K562 (cell line): ENCODE measurements around the gene TOR1AIP2. TPM values are rescaled to one million over a fixed set of nuclear protein-coding genes. Genes with fewer than 3 reads are reported as not detected.

Experiments used
- ATAC-seq: fragments of 200-7000 bp; cut with Tn5 transposase; 3 replicates; pipeline ENCODE4 v1.9.1; 2020; ENCODE audit warnings: moderate library complexity
- BruUV-seq: library from RNA; stranded (reverse); fragments of 400-500 nt; replicated peaks from 2 replicates; lab custom pipeline; 2021; lab: Mats Ljungman, UMichigan
- CTCF ChIA-PET: fragments of 300-600 bp; formaldehyde crosslinking; extraction: SDS; loops from one replicate; lab custom pipeline; 2021; ENCODE audit warnings: low intra/inter-chr PET ratio; lab: Yijun Ruan, JAX
- POLR2A ChIA-PET: fragments of 300-600, 350-650 bp; sonication (Branson Sonifier 250); formaldehyde crosslinking; extraction: SDS; loops from one replicate; lab custom pipeline; 2021; ENCODE audit warnings: antibody characterized with exemption, inconsistent platforms; lab: Yijun Ruan, JAX
- DNase-seq, 4 experiments: peaks; one replicate each; pipeline versions ENCODE4 v3.0.0 to v3.0.0-alpha.2; 2011 to 2018; ENCODE audit warnings: low spot score in 3 of 4, mixed read lengths in 3 of 4; ENCODE audit errors: extremely low read depth in 1 of 4
- FAIRE-seq: peaks from 2 replicates; lab custom pipeline; 2011; peaks lifted over from hg19 to GRCh38; lab: Jason Lieb, UNC
- H2AFZ ChIP-seq: 2 replicates; pipeline ENCODE4 v1.6.0; 2011; ENCODE audit warnings: low read depth, low read length, control low read depth, inconsistent platforms
- H3K27ac ChIP-seq: fragments of 200-600 bp; 3 replicates; pipeline ENCODE4 v1.8.0; 2011; ENCODE audit warnings: low read depth, mild to moderate bottlenecking, control low read depth, inconsistent platforms, low read length, moderate library complexity, mixed read lengths; ENCODE audit errors: extremely low read depth
- H3K27me3 ChIP-seq, 2 experiments: fragments of 300-600 bp in 1 of 2; 2 replicates in 1 of 2; 3 replicates in 1 of 2; pipeline versions ENCODE4 v1.6.0 to v1.8.0; 2011; ENCODE audit warnings: inconsistent platforms in 2 of 2, low read length in 2 of 2, mild to moderate bottlenecking in 1 of 2, mixed read lengths in 1 of 2, moderate library complexity in 1 of 2; ENCODE audit not compliant: control insufficient read depth in 2 of 2, insufficient read depth in 2 of 2
- H3K36me3 ChIP-seq: fragments of 300-600 bp; 3 replicates; pipeline ENCODE4 v1.8.0; 2011; ENCODE audit warnings: mild to moderate bottlenecking, low read length, inconsistent platforms; ENCODE audit not compliant: control insufficient read depth, insufficient read depth
- H3K4me1 ChIP-seq, 2 experiments: fragments of 200-600 bp in 1 of 2; replicated peaks in 1 of 2; 2 replicates in 1 of 2; 3 replicates in 1 of 2; pipeline versions ENCODE4 v1.5.1 to v1.8.0; 2011; ENCODE audit warnings: inconsistent platforms in 2 of 2, low read length in 2 of 2, mild to moderate bottlenecking in 1 of 2, mixed read lengths in 1 of 2, moderate library complexity in 1 of 2; ENCODE audit not compliant: control insufficient read depth in 2 of 2, insufficient read depth in 2 of 2
- H3K4me2 ChIP-seq: 2 replicates; pipeline ENCODE4 v1.6.1; 2011; ENCODE audit warnings: low read length, control low read depth, inconsistent platforms, mixed read lengths; ENCODE audit not compliant: insufficient read depth
- H3K4me3 ChIP-seq: fragments of 200-600 bp; sonication (generic), shearing (Covaris generic); 2 replicates; pipeline ENCODE4 v1.5.1; 2016; ENCODE audit warnings: control low read depth, inconsistent platforms
- H3K79me2 ChIP-seq: fragments of 200-600 bp; 3 replicates; pipeline ENCODE4 v1.8.0; 2011; ENCODE audit warnings: low read length, inconsistent platforms; ENCODE audit not compliant: control insufficient read depth, insufficient read depth
- H3K9ac ChIP-seq, 2 experiments: 2 replicates each; pipeline versions ENCODE4 v1.6.0 to v1.6.1; 2011; ENCODE audit warnings: low read depth in 2 of 2, low read length in 2 of 2, control low read depth in 1 of 2, inconsistent platforms in 1 of 2, mild to moderate bottlenecking in 1 of 2, mixed read lengths in 1 of 2; ENCODE audit not compliant: insufficient read depth in 1 of 2
- H3K9me1 ChIP-seq: one replicate; pipeline ENCODE4 v1.6.0; 2011; ENCODE audit warnings: inconsistent platforms, mild to moderate bottlenecking, low read length, moderate library complexity; ENCODE audit not compliant: control insufficient read depth, insufficient read depth
- H3K9me3 ChIP-seq: replicated peaks from 2 replicates; pipeline ENCODE4 v1.5.1; 2011; ENCODE audit warnings: low read depth, low read length, inconsistent platforms; ENCODE audit not compliant: control insufficient read depth, insufficient read depth
- H4K20me1 ChIP-seq: replicated peaks from 2 replicates; pipeline ENCODE4 v1.6.1; 2011; ENCODE audit warnings: low read length, inconsistent platforms, mixed read lengths; ENCODE audit not compliant: control insufficient read depth, insufficient read depth
- ARID3A ChIP-seq: IDR thresholded peaks from 2 replicates; pipeline ENCODE4 v1.6.1; 2012; ENCODE audit warnings: low read depth, low read length, improper control_type of control experiment, borderline replicate concordance
- DDX20 ChIP-seq: fragments of 450-650 bp; IDR thresholded peaks from 2 replicates; pipeline ENCODE4 v1.6.1; 2016; ENCODE audit warnings: missing genetic modification characterization, low read depth, mild to moderate bottlenecking, missing compliant biosample characterization, moderate library complexity
- FOSL1 ChIP-seq: fragments of 200-800 bp; sonication (Bioruptor generic); conservative IDR thresholded peaks from 2 replicates; pipeline ENCODE4 v1.6.1; 2016; ENCODE audit warnings: missing genetic modification characterization, missing compliant biosample characterization
- GTF2F1 ChIP-seq: IDR thresholded peaks from 2 replicates; pipeline ENCODE4 v1.6.1; 2011; ENCODE audit warnings: low read depth, low read length, improper control_type of control experiment
- MCM3 ChIP-seq: fragments of 450-650 bp; IDR thresholded peaks from 2 replicates; pipeline ENCODE4 v1.6.1; 2016
- PHTF2 ChIP-seq: fragments of 250-450 bp; sonication (Bioruptor Pico); IDR thresholded peaks from 2 replicates; pipeline ENCODE4 v1.5.0; 2021; ENCODE audit warnings: mild to moderate bottlenecking
- PURB ChIP-seq: sonication (generic); formaldehyde crosslinking; IDR thresholded peaks from 2 replicates; pipeline ENCODE4 v1.9.0; 2021; ENCODE audit warnings: low read depth, mild to moderate bottlenecking, missing genetic modification reagents
- WGBS: fragments of 100-300 bp; shearing (Covaris generic); methylation state at CpG from one replicate; pipeline ENCODE4 v1.1.6; 2016; ENCODE audit warnings: low coverage, mixed read lengths; ENCODE audit not compliant: insufficient coverage; ENCODE audit errors: missing lambda C conversion rate; 5-methylcytosine and 5-hydroxymethylcytosine counted together
- in situ Hi-C: fragments of 300-500 bp; cut with MboI; formaldehyde crosslinking; loops from 4 replicates; pipeline ENCODE4 v1.15.0; 2018; ENCODE audit warnings: inconsistent platforms, mixed read lengths
- intact Hi-C: fragments of 100-400 bp; cut with micrococcal nuclease; formaldehyde crosslinking; loops from 2 replicates; pipeline ENCODE4 v1.14.2; 2022
- polyA plus RNA-seq, 8 experiments: library from polyadenylated mRNA; depleted of rRNA in 4 of 8; stranded (reverse) in 5 of 8; unstranded in 3 of 8; fragments of >200 nt; fragmentation: Nextera tagmentation in 2 of 8; fragmentation: Illumina TruSeq in 1 of 8; extraction: Ambion mirVana in 2 of 8; extraction: Trizol in 1 of 8; gene quantifications; 2 replicates each; pipeline versions ENCODE4 v1.2.1 to v1.2.3, GENCODE V29; 2011 to 2014; ENCODE audit warnings: inconsistent platforms in 1 of 8, missing spikeins in 1 of 8
- total RNA-seq, 7 experiments: library from RNA; depleted of rRNA in 6 of 7; stranded (reverse); fragments of >200 nt in 6 of 7; fragmentation: Illumina TruSeq in 2 of 7; extraction: Trizol in 2 of 7; gene quantifications; 2 replicates each; pipeline versions ENCODE4 v1.2.1 to v1.2.3, GENCODE V29; 2011 to 2021; ENCODE audit warnings: low replicate concordance in 1 of 7

TOR1AIP2 gene
- total and polyA plus RNA-seq, 9 of the 15 experiments (the other 6 are each of a cell fraction or from before 2014, with no cell fraction given): 16.7 to 122 (median 41.4) TPM

DNA sequence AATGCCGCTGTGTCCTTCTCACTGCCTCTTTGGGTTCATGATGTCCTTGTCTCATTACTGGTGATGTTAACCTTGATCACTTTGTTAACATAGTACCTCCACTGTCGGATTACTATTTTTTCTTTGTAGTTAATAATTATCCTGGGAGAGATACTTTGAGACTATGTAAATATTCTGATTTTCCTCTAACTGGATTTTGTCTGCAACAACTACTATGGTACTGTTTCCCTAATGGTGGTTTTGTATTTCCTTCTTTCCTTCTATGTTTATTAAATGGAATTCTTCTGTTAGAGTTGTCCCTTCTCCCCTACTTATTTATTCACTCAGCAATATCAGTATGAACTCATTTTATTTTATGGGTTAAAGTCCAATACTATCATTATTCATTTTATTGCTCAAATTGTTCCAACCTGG is 4.2 kb downstream of the TOR1AIP2 start (continued):
- TF ChIP-seq DDX20 (tag): no peak
- no peak for TF ChIP-seq PURB
- no peak for TF ChIP-seq FOSL1 (tag)
- no peak for TF ChIP-seq PHTF2 (CRISPR knock-in tag)
- TF ChIP-seq MCM3: no peak

GRCh38 chr1:179872558-179872957 is 5.0 kb downstream of the TOR1AIP2 start:
- no peaks in the 10 kb centered on the region for H4K20me1 ChIP-seq
- H3K27me3 ChIP-seq: no peaks in the 10 kb centered on the region
- no peaks in the 10 kb centered on the region for H3K9me3 ChIP-seq
- ChIA-PET CTCF (no interaction called here), POLR2A (no interaction called here)
- in situ Hi-C loops: loop anchor here (5.0 kb wide), 1 partner anchor 300 kb away; no protein-coding TSS in a partner anchor
- 89% methylated on average over 5 of the region's 5 CpGs for WGBS
- peaks cover 92% of the 10 kb centered on the region for H3K79me2 ChIP-seq
- H3K4me1 ChIP-seq: peaks cover 6 to 8% of the 10 kb centered on the region in 2 experiments; a peak in 3 of 5 replicates
- no peak overlapping the region for H3K9ac ChIP-seq
- DNase-seq (no peak), ATAC-seq (no peak), FAIRE-seq (no peak)
- no peaks in the 10 kb centered on the region for H3K9me1 ChIP-seq
- no peak overlapping the region for H3K4me3 ChIP-seq
- no TSS peak for BruUV-seq
- no peak overlapping the region for H3K4me2 ChIP-seq
- intact Hi-C loops: no loop called here
- H2AFZ ChIP-seq: no peak overlapping the region
- H3K27ac ChIP-seq: no peak overlapping the region
- TF ChIP-seq GTF2F1 (0 out of 2 replicates have a peak, but pooled peaks have one; percentile 13), ARID3A (no peak)
- peaks cover 80% of the 10 kb centered on the region for H3K36me3 ChIP-seq
